ENCODE data around the gene PLEKHH2. TPM values are rescaled to one million over a fixed set of nuclear protein-coding genes. Genes with fewer than 3 reads are reported as not detected.
"Not testable (repeated sequence)": the region's sequence is repeated elsewhere in the genome, so short reads cannot be mapped to it uniquely, and the experiment has no call there.

Gene PLEKHH2
- total and polyA plus RNA-seq, 12 donors = 0.23 to 3.1 (median 1.2) TPM

DNA sequence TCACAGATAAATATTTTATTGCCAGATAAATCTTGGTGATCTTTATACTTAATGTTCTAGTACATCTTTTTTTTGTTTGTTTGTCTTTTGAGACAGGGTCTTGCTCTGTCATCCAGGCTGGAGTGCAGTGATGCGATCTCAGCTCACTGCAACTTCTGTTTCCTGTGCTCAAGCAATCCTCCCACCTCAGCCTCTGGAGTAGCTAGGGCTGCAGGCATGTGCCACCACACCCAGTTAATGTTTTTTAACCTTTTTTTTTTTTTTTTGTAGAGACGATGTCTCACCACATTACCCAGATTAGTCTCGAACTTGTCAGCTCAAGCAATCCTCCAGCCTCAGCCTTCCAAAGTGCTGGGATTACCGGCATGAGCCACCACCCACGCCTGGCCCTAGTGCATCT is 48.3 kb downstream of the PLEKHH2 start:
- no peak for DNase-seq
- intact Hi-C loops (cut with DNase I) = no loop called here

DNA sequence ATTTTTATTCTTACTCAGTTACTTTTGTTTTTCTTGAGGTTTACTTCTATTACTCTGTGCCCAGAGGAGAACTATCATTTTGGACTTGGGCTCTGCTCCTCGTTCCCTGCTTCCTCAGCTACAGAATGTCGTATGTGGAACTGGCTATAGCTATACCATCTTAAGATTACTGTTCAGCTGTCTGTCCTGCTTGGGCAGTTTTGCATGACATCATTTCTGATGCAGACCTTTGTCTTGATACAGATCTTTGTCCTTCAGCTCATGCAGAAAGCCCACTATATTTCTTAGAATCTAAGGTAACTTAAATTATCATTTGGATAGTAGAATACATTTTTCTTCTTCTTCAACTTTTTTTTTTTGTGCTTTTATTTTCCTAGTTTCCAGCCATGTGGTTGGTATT is 52.9 kb downstream of the PLEKHH2 start:
- H3K36me3 ChIP-seq = peaks cover 0 to under 1% (median 0%) of the 10 kb centered on the region in 9 donors
- DNase-seq (no peak), ATAC-seq (no peak)
- H3K4me1 ChIP-seq = no peaks in the 10 kb centered on the region
- intact Hi-C loops (cut with DNase I) = no loop called here
- no peaks in the 10 kb centered on the region for H3K9me3 ChIP-seq
- no peak overlapping the region for H3K27ac ChIP-seq
- peaks cover 0 to 3% (median 0%) of the 10 kb centered on the region in 7 donors for H3K27me3 ChIP-seq
- TF ChIP-seq, protein P1, sequence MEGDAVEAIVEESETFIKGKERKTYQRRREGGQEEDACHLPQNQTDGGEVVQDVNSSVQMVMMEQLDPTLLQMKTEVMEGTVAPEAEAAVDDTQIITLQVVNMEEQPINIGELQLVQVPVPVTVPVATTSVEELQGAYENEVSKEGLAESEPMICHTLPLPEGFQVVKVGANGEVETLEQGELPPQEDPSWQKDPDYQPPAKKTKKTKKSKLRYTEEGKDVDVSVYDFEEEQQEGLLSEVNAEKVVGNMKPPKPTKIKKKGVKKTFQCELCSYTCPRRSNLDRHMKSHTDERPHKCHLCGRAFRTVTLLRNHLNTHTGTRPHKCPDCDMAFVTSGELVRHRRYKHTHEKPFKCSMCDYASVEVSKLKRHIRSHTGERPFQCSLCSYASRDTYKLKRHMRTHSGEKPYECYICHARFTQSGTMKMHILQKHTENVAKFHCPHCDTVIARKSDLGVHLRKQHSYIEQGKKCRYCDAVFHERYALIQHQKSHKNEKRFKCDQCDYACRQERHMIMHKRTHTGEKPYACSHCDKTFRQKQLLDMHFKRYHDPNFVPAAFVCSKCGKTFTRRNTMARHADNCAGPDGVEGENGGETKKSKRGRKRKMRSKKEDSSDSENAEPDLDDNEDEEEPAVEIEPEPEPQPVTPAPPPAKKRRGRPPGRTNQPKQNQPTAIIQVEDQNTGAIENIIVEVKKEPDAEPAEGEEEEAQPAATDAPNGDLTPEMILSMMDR (IDR thresholded peaks at IDR 0.05) = no peak
- H3K4me3 ChIP-seq = no peak overlapping the region
- 74 to 80% methylated on average over 2 of the region's 2 CpGs for WGBS, 2 donors

More for the DNA sequence above, 48.3 kb downstream of the PLEKHH2 start:
- Histone ChIP-seq H3K4me3 (no peak overlapping the region), H3K9me3 (no peaks in the 10 kb centered on the region), H3K36me3 (no peaks in the 10 kb centered on the region), H3K27ac (no peak overlapping the region), H3K4me1 (no peaks in the 10 kb centered on the region), H3K27me3 (peaks cover 0 to 3% (median 0%) of the 10 kb centered on the region in 7 donors)
- TF ChIP-seq, protein P1 (IDR thresholded peaks at IDR 0.05) = no peak
- 60 to 72% methylated on average over 5 of the region's 5 CpGs for WGBS, 2 donors
- no peak for ATAC-seq

DNA sequence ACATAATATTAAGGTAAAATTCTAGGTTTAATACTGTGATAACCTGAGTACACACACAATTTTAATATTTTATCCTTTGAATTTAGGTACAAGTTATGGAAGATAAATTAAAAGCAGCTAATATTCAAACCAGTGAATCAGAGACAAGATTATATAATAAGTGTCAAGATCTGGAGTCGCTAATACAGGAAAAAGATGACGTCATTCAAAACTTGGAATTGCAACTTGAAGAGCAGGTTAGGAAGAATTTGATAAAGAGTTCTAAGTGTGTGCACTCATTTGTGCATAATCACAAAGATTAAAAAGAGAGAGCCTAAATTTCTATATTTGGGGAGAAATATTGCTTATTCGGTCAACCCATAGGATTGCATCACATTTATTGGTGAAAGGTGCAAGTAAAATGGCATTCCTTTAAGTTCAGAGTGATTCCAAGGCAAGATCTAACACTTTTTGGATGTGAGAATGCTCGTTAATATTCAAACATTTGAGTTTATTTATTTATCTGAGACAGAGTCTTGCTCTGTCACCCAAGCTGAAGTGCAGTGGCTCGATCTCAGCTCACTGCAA is 55.5 kb downstream of the PLEKHH2 start:
- Histone ChIP-seq H3K36me3 (peaks cover 0 to 3% (median 0%) of the 10 kb centered on the region in 9 donors), H3K9me3 (no peaks in the 10 kb centered on the region), H3K4me1 (no peaks in the 10 kb centered on the region), H3K4me3 (no peak overlapping the region), H3K27ac (no peak overlapping the region), H3K27me3 (peaks cover 0 to 3% (median 0%) of the 10 kb centered on the region in 7 donors)
- WGBS, 2 donors = 81 to 86% methylated on average over 5 of the region's 5 CpGs
- DNase-seq (no peak), ATAC-seq (no peak)
- TF ChIP-seq, protein P1 (IDR thresholded peaks at IDR 0.05) = no peak
- intact Hi-C loops (cut with DNase I) = no loop called here

DNA sequence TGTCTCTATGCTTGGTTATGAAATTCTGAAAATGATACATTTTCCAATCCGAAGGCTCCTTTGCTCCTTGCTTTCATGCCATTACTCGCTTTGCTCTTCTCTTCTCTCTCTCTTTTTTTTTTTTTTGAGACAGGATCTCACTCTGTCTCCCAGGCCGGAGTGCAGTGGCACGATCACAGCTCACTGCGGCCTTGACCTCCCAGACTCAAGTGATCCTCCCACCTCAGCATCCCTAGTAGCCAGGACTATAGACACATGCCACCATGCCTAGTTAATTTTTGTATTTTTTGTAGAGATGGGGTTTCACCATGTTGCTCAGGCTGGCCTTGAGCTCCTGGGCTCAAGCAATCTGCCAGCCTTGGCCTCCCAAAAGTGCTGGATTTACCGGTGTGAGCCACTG is 61.1 kb downstream of the PLEKHH2 start:
- H3K27me3 ChIP-seq; H3K4me3 ChIP-seq; intact Hi-C loops (cut with DNase I); DNase-seq; H3K36me3 ChIP-seq; H3K4me1 ChIP-seq; ATAC-seq; H3K9me3 ChIP-seq; H3K27ac ChIP-seq: not testable (repeated sequence)
- 88 to 89% methylated on average over 6 of the region's 6 CpGs for WGBS, 2 donors

DNA sequence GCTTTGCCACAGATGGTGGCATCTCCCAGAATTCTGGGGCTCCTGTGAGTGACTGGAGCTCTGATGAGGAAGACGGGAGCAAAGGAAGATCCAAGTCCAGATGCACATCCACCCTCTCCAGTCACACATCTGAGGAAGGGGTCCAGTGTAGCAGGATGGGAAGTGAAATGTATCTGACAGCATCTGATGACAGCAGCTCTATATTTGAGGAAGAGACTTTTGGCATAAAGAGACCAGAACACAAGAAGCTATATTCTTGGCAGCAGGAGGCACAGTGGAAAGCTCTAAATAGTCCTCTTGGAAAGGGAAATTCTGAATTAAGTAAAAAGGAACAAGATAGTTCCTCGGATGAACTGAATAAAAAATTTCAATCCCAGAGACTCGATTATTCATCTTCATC is 62.7 kb downstream of the PLEKHH2 start:
- intact Hi-C loops (cut with DNase I) = no loop called here
- DNase-seq (no peak), ATAC-seq (no peak)
- 68 to 81% methylated on average over 3 of the region's 3 CpGs for WGBS, 2 donors
- H3K9me3 ChIP-seq = no peaks in the 10 kb centered on the region
- H3K36me3 ChIP-seq = peaks cover 0 to 3% (median 0%) of the 10 kb centered on the region in 9 donors
- H3K27ac ChIP-seq = no peak overlapping the region
- H3K4me1 ChIP-seq = no peaks in the 10 kb centered on the region
- TF ChIP-seq, protein P1 (IDR thresholded peaks at IDR 0.05) = no peak
- H3K4me3 ChIP-seq = no peak overlapping the region
- peaks cover 0 to 5% (median 0%) of the 10 kb centered on the region in 7 donors for H3K27me3 ChIP-seq
